OCI-LY1 (cell line): ENCODE results near the gene POLR1E.
A peak's percentile ranks its signal among the peaks of the same experiment; 100 is the strongest.

Experiments used
- H2AFZ ChIP-seq: fragments of 200-600 bp; sonication (generic), shearing (Covaris generic); 2 replicates; pipeline ENCODE4 v1.6.0; 2014; ENCODE audit warnings: antibody characterized with exemption, mild to moderate bottlenecking, low read length
- H3F3A ChIP-seq: fragments of 200-600 bp; sonication (generic), shearing (Covaris generic); 2 replicates; pipeline ENCODE4 v1.6.0; 2014; ENCODE audit warnings: mild to moderate bottlenecking, antibody characterized with exemption, low read length, moderate library complexity; ENCODE audit not compliant: insufficient read depth
- H3K27ac ChIP-seq: fragments of 200-600 bp; sonication (generic); 2 replicates; pipeline ENCODE4 v1.5.1; 2014; ENCODE audit warnings: low read length, mixed run types, mild to moderate bottlenecking, low read depth; ENCODE audit not compliant: poor library complexity, severe bottlenecking
- H3K27me3 ChIP-seq: fragments of 200-600 bp; sonication (generic); 2 replicates; pipeline ENCODE4 v1.6.0; 2014; ENCODE audit warnings: antibody characterized with exemption, mild to moderate bottlenecking, low read length, moderate library complexity; ENCODE audit not compliant: insufficient read depth
- H3K36me3 ChIP-seq: fragments of 200-600 bp; sonication (generic); 2 replicates; pipeline ENCODE4 v1.6.1; 2014; ENCODE audit warnings: mild to moderate bottlenecking, antibody characterized with exemption, low read length, moderate library complexity, mixed read lengths; ENCODE audit not compliant: insufficient read depth
- H3K4me1 ChIP-seq: fragments of 200-600 bp; sonication (generic); 2 replicates; pipeline ENCODE4 v1.5.1; 2014; ENCODE audit warnings: mild to moderate bottlenecking, low read length, moderate library complexity; ENCODE audit not compliant: insufficient read depth, severe bottlenecking
- H3K4me2 ChIP-seq: fragments of 200-600 bp; sonication (generic), shearing (Covaris generic); 2 replicates; pipeline ENCODE4 v1.6.1; 2014; ENCODE audit warnings: low read length
- H3K4me3 ChIP-seq: fragments of 200-600 bp; sonication (generic); 2 replicates; pipeline ENCODE4 v1.5.1; 2014; ENCODE audit warnings: low read length, low read depth, mild to moderate bottlenecking, mixed read lengths; ENCODE audit not compliant: poor library complexity, severe bottlenecking
- H3K79me2 ChIP-seq: fragments of 200-600 bp; shearing (Covaris generic); 2 replicates; pipeline ENCODE4 v1.6.1; 2016; ENCODE audit warnings: mixed run types, low read length, mixed read lengths; ENCODE audit not compliant: insufficient read depth
- H3K9ac ChIP-seq: fragments of 200-600 bp; sonication (generic), shearing (Covaris generic); 2 replicates; pipeline ENCODE4 v1.6.1; 2014; ENCODE audit warnings: mild to moderate bottlenecking, low read length, mixed read lengths
- H3K9me2 ChIP-seq: fragments of 200-600 bp; sonication (generic), shearing (Covaris generic); 2 replicates; pipeline ENCODE4 v1.6.1; 2014; ENCODE audit warnings: low read depth, mild to moderate bottlenecking, low read length, mixed read lengths
- H3K9me3 ChIP-seq: fragments of 200-600 bp; shearing (Covaris generic); 2 replicates; pipeline ENCODE4 v1.6.1; 2014; ENCODE audit warnings: low read length, mixed read lengths
- H4K20me1 ChIP-seq: fragments of 200-600 bp; sonication (generic), shearing (Covaris generic); 2 replicates; pipeline ENCODE4 v1.6.0; 2016; ENCODE audit warnings: mild to moderate bottlenecking, low read length; ENCODE audit not compliant: insufficient read depth
- EZH2 ChIP-seq: fragments of 200-600 bp; sonication (generic), shearing (Covaris generic); IDR thresholded peaks from 2 replicates; pipeline ENCODE4 v1.8.0; 2017; ENCODE audit warnings: borderline replicate concordance, mixed run types, mild to moderate bottlenecking, antibody characterized with exemption, low read length, moderate library complexity, mixed read lengths
- TF ChIP-seq, protein P1 (sequence below): fragments of 200-600 bp; sonication (generic), shearing (Covaris generic); IDR thresholded peaks from 2 replicates; pipeline ENCODE4 v1.5.1; 2017; ENCODE audit warnings: mild to moderate bottlenecking, antibody characterized with exemption, low read length, moderate library complexity, mixed read lengths

The POLR1E gene

DNA sequence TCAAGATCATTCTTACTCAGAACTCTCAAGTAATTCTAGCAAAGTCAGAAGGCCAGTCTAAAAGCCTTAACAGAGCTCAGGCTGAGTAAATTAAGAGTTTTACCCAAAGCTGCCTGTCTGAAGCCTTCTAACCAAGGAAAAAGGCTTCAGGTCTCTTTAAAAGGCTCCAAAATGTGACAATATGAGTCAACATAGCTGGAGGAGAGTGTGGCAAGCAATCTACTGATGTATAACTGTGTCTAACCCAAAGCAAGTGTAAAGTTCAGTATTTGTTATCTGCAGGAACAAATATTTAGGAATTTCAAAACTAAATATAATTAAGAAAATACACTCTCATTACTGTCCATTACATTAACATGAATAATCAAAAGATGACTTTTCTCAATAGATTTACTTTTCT, 31.5 kb upstream of the POLR1E start:
- H3K9me2 ChIP-seq, result no peaks in the 10 kb centered on the region
- H3K9ac ChIP-seq, result no peak overlapping the region
- H3F3A ChIP-seq, result no peaks in the 10 kb centered on the region
- H3K79me2 ChIP-seq, result peaks cover 92% of the 10 kb centered on the region
- no peaks in the 10 kb centered on the region for H4K20me1 ChIP-seq
- peaks cover 84% of the 10 kb centered on the region for H3K4me1 ChIP-seq
- TF ChIP-seq, protein P1, sequence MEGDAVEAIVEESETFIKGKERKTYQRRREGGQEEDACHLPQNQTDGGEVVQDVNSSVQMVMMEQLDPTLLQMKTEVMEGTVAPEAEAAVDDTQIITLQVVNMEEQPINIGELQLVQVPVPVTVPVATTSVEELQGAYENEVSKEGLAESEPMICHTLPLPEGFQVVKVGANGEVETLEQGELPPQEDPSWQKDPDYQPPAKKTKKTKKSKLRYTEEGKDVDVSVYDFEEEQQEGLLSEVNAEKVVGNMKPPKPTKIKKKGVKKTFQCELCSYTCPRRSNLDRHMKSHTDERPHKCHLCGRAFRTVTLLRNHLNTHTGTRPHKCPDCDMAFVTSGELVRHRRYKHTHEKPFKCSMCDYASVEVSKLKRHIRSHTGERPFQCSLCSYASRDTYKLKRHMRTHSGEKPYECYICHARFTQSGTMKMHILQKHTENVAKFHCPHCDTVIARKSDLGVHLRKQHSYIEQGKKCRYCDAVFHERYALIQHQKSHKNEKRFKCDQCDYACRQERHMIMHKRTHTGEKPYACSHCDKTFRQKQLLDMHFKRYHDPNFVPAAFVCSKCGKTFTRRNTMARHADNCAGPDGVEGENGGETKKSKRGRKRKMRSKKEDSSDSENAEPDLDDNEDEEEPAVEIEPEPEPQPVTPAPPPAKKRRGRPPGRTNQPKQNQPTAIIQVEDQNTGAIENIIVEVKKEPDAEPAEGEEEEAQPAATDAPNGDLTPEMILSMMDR, result no peak
- TF ChIP-seq EZH2, result no peak
- H3K4me2 ChIP-seq, result no peak overlapping the region
- peaks cover 18% of the 10 kb centered on the region for H3K36me3 ChIP-seq
- H2AFZ ChIP-seq, result no peak overlapping the region
- H3K9me3 ChIP-seq, result no peaks in the 10 kb centered on the region
- no peak overlapping the region for H3K27ac ChIP-seq
- H3K4me3 ChIP-seq, result no peak overlapping the region
- no peaks in the 10 kb centered on the region for H3K27me3 ChIP-seq

- peaks cover 12% of the 10 kb centered on the region; the same call in 1 of the 2 replicates for H3K36me3 ChIP-seq
- no peaks in the 10 kb centered on the region for H3K9me3 ChIP-seq
- H3K27me3 ChIP-seq, result no peaks in the 10 kb centered on the region
- H3F3A ChIP-seq, result no peaks in the 10 kb centered on the region
- peaks cover 78% of the 10 kb centered on the region for H3K4me1 ChIP-seq
- H4K20me1 ChIP-seq, result no peaks in the 10 kb centered on the region
- TF ChIP-seq, protein P1, result no peak
- no peak for TF ChIP-seq EZH2
- no peaks in the 10 kb centered on the region for H3K9me2 ChIP-seq
- peak overlapping the region; percentile 54 for H3K27ac ChIP-seq
- H3K4me3 ChIP-seq, result no peak overlapping the region
- peak overlapping the region; percentile 2; the same call in 1 of the 2 replicates for H3K4me2 ChIP-seq
- no peak overlapping the region; the same call in 1 of the 2 replicates for H3K9ac ChIP-seq
- H3K79me2 ChIP-seq, result peaks cover 93% of the 10 kb centered on the region
- no peak overlapping the region for H2AFZ ChIP-seq
These were observed 29.7 kb upstream of the POLR1E start for GRCh38 chr9:37455884-37456647.

- TF ChIP-seq, protein P1, result no peak
- peaks cover 80% of the 10 kb centered on the region for H3K4me1 ChIP-seq
- no peaks in the 10 kb centered on the region for H3K9me3 ChIP-seq
- no peaks in the 10 kb centered on the region for H3F3A ChIP-seq
- H3K27me3 ChIP-seq, result no peaks in the 10 kb centered on the region
- H3K27ac ChIP-seq, result peak overlapping the region; percentile 54
- H4K20me1 ChIP-seq, result no peaks in the 10 kb centered on the region
- no peak overlapping the region for H2AFZ ChIP-seq
- no peak overlapping the region for H3K4me3 ChIP-seq
- H3K36me3 ChIP-seq, result peaks cover 13% of the 10 kb centered on the region; the same call in 1 of the 2 replicates
- peak overlapping the region; percentile 2; the same call in 1 of the 2 replicates for H3K4me2 ChIP-seq
- no peaks in the 10 kb centered on the region for H3K9me2 ChIP-seq
- peaks cover 93% of the 10 kb centered on the region for H3K79me2 ChIP-seq
- peak overlapping the region; percentile 10; the same call in 1 of the 2 replicates for H3K9ac ChIP-seq
These were observed 28.9 kb upstream of the POLR1E start for GRCh38 chr9:37456817-37457216.
